Measurements from ENCODE around the gene FBXW7. TPM values are rescaled to one million over a fixed set of nuclear protein-coding genes. Genes with fewer than 3 reads are reported as not detected.
A peak's percentile ranks its signal among the peaks of the same experiment; 100 is the strongest.

Gene FBXW7
- total RNA-seq, 2 donors from 2014 or later = 29.3 to 29.5 TPM

DNA sequence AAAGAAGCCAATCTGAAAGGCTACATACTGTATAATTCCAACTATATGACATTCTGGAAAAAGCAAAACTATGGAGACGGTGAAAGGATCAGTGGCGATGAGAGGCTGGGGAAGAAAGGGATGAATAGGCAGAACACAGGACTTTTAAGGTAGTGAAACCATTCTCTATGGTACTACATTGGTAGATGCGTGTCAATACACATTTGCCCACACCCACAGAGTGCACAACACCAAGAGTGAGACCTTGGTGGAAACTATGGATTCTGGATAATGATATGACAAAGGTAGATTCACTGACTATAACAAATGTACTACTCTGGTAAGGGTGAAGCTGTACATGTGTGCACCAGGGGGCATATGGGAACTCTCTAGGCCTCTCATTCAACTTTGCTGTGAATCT lies 134.5 kb downstream of the FBXW7 start:
- Histone ChIP-seq H3K27ac (no peak overlapping the region), H3K36me3 (no peaks in the 10 kb centered on the region), H3K9me3 (no peaks in the 10 kb centered on the region), H3K27me3 (no peaks in the 10 kb centered on the region), H3K4me3 (no peak overlapping the region), H3K9ac (ENCODE audit: low read depth in 2 of 2, low read length in 2 of 2) (no peak overlapping the region), H3K4me1 (no peaks in the 10 kb centered on the region)
- DNase-seq = no peak
- TF ChIP-seq CTCF (IDR thresholded peaks at IDR 0.05) = no peak
- intact Hi-C loops (cut with DNase I) = no loop called here

DNA sequence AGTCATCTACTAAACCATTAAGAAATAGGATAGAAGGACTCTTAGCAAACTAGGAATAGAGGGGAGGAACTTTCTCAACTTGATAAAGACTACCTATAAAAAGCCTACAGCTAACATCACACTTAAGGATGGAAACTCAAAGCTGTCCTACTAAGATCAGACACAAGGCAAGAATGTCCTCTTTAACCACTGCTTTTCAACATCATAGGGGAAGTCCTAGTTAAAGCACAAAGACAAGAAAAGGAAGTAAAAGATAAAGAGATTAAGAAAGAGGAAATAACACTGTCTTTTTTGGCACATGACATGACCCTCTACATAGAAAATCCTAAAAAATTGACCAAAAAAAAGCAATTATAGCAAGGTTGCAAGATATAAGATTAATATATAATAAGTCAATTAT lies 136.6 kb downstream of the FBXW7 start:
- no peak for DNase-seq
- Histone ChIP-seq H3K4me3 (no peak overlapping the region), H3K9me3 (no peaks in the 10 kb centered on the region), H3K27me3 (no peaks in the 10 kb centered on the region), H3K9ac (ENCODE audit: low read depth in 2 of 2, low read length in 2 of 2) (no peak overlapping the region), H3K27ac (no peak overlapping the region), H3K4me1 (no peaks in the 10 kb centered on the region), H3K36me3 (no peaks in the 10 kb centered on the region)
- intact Hi-C loops (cut with DNase I) = loop anchor here (10.0 kb wide), 1 partner anchor 354 kb away; no protein-coding TSS in a partner anchor
- TF ChIP-seq CTCF (IDR thresholded peaks at IDR 0.05) = no peak

DNA sequence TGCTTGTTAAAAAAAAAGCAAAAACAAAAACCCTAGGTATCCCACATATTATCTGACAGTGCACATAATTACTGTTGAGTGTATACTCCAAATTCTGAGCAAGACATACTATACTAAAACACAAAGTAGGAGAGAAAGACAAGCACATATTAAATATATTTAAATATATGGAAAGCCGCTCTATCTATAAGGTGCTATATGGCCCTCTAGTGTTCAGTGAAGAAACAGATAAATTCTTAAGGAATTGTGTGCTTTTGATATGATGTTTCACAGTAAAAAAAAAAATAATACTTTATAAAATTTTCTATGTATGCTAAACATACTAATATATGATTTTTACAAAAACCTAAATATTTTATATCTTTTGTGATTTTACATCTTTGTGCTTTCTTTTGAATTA lies 137.8 kb downstream of the FBXW7 start:
- peak; percentile 29 for TF ChIP-seq CTCF (IDR thresholded peaks at IDR 0.05)
- H3K4me3 ChIP-seq = no peak overlapping the region
- DNase-seq = no peak
- no peaks in the 10 kb centered on the region for H3K27me3 ChIP-seq
- no peak overlapping the region for H3K9ac ChIP-seq (ENCODE audit: low read depth in 2 of 2, low read length in 2 of 2)
- intact Hi-C loops (cut with DNase I) = loop anchor here (10.0 kb wide), 1 partner anchor 353 kb away; no protein-coding TSS in a partner anchor
- H3K9me3 ChIP-seq = no peaks in the 10 kb centered on the region
- H3K4me1 ChIP-seq = no peaks in the 10 kb centered on the region
- H3K36me3 ChIP-seq = no peaks in the 10 kb centered on the region
- H3K27ac ChIP-seq = no peak overlapping the region

GRCh38 chr4:152394791-152395190 lies 141.1 kb downstream of the FBXW7 start:
- H3K9me3 ChIP-seq = no peaks in the 10 kb centered on the region
- DNase-seq = no peak
- no peak overlapping the region for H3K27ac ChIP-seq

DNA sequence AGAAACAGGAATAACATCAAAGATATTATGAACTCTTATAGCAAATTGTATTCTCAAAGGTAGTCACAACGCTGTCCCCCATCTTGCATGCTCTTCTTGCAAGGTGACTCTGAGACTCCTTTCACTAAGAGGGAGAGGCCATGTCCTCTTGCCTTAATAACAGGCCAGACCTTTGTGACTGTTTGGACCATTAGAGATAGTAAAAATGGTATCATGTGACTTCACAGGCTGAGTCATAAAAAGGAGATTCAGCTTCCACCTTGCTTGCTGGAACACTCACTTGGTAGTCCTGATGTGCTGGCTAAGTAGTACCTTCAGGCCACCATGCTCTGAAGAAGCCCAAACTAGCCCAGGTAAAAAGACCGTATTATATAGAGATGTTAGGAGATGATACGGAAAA lies 143.8 kb downstream of the FBXW7 start:
- TF ChIP-seq CTCF (IDR thresholded peaks at IDR 0.05) = no peak
- Histone ChIP-seq H3K27me3 (no peaks in the 10 kb centered on the region), H3K27ac (no peak overlapping the region), H3K9ac (ENCODE audit: low read depth in 2 of 2, low read length in 2 of 2) (no peak overlapping the region), H3K9me3 (no peaks in the 10 kb centered on the region), H3K36me3 (no peaks in the 10 kb centered on the region), H3K4me1 (no peaks in the 10 kb centered on the region), H3K4me3 (no peak overlapping the region)
- intact Hi-C loops (cut with DNase I) = loop anchor here (10.0 kb wide), 1 partner anchor 347 kb away; no protein-coding TSS in a partner anchor
- DNase-seq = no peak

More at GRCh38 chr4:152394791-152395190, 141.1 kb downstream of the FBXW7 start:
- Histone ChIP-seq H3K36me3 (no peaks in the 10 kb centered on the region), H3K4me1 (no peaks in the 10 kb centered on the region), H3K27me3 (no peaks in the 10 kb centered on the region), H3K4me3 (no peak overlapping the region), H3K9ac (ENCODE audit: low read depth in 2 of 2, low read length in 2 of 2) (no peak overlapping the region)
- TF ChIP-seq CTCF (IDR thresholded peaks at IDR 0.05) = no peak
- intact Hi-C loops (cut with DNase I) = loop anchor here (10.0 kb wide), 1 partner anchor 350 kb away; no protein-coding TSS in a partner anchor

Measured in colonic mucosa (tissue), 4 donors.